GM13977 (cell line): ENCODE data around the gene PFN1.

Experiments used
- DNase-seq: peaks from one replicate; pipeline ENCODE4 v3.0.0; 2012; ENCODE audit warnings: low spot score
- in situ Hi-C: fragments of 300-500 bp; cut with MboI; formaldehyde crosslinking; loops from one replicate; pipeline ENCODE4 v1.12.0; 2022; ENCODE audit warnings: low sequenced_read_pairs, low pct_unique_long_range_greater_than_20kb, mixed read lengths, inconsistent platforms; ENCODE audit not compliant: unreplicated experiment
- TF ChIP-seq, protein P1 (sequence below): IDR thresholded peaks from 2 replicates; pipeline ENCODE4 v1.5.1; 2012; ENCODE audit warnings: mild to moderate bottlenecking, control low read depth; ENCODE audit not compliant: insufficient read depth; ENCODE audit errors: extremely low read depth, missing control alignments

PFN1 gene

DNA sequence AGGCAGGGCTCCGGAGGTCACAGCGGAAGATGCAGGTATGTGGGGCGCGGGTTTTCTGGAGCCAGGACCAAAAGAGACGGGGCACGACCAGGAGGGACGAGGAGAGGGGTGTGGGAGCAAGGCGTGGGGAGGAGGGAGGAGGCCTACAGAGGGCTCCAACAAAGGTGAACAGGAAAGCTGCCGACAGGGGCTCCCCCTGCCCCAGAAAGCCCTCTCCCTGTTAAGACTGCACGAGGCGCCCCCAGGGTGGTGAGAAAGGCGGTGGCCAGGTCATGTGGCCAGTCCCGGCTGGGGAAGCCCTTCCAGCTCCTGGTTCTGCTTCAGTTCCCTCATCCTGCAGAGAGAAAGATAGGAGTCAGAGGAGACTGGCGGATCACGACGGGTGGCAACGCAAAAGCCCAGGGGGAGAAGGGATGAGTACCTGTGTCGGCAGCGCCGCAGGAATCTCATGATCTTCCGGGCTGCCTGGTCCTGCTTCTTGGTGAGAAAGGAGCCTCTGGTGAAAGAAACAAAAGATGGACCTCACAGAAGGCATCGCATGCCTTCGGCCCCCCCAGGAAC is 20.2 kb upstream of the PFN1 start:
- in situ Hi-C loops = loop anchor here (10.0 kb wide), 1 partner anchor 96 kb away; no protein-coding TSS in a partner anchor
- peak; percentile 40 for DNase-seq
- TF ChIP-seq, protein P1, sequence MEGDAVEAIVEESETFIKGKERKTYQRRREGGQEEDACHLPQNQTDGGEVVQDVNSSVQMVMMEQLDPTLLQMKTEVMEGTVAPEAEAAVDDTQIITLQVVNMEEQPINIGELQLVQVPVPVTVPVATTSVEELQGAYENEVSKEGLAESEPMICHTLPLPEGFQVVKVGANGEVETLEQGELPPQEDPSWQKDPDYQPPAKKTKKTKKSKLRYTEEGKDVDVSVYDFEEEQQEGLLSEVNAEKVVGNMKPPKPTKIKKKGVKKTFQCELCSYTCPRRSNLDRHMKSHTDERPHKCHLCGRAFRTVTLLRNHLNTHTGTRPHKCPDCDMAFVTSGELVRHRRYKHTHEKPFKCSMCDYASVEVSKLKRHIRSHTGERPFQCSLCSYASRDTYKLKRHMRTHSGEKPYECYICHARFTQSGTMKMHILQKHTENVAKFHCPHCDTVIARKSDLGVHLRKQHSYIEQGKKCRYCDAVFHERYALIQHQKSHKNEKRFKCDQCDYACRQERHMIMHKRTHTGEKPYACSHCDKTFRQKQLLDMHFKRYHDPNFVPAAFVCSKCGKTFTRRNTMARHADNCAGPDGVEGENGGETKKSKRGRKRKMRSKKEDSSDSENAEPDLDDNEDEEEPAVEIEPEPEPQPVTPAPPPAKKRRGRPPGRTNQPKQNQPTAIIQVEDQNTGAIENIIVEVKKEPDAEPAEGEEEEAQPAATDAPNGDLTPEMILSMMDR = no peak

- in situ Hi-C loops = loop anchor here (10.0 kb wide), 1 partner anchor 97 kb away; no protein-coding TSS in a partner anchor
- DNase-seq = peak; percentile 97
- TF ChIP-seq, protein P1 = no peak
Observed at GRCh38 chr17:4967539-4968485, 19.5 kb upstream of the PFN1 start, which contains the start of gene SPAG7. SPAG7 (minus strand) TSS chr17:4967817; CDS start chr17:4967804, 13 bp downstream.

DNA sequence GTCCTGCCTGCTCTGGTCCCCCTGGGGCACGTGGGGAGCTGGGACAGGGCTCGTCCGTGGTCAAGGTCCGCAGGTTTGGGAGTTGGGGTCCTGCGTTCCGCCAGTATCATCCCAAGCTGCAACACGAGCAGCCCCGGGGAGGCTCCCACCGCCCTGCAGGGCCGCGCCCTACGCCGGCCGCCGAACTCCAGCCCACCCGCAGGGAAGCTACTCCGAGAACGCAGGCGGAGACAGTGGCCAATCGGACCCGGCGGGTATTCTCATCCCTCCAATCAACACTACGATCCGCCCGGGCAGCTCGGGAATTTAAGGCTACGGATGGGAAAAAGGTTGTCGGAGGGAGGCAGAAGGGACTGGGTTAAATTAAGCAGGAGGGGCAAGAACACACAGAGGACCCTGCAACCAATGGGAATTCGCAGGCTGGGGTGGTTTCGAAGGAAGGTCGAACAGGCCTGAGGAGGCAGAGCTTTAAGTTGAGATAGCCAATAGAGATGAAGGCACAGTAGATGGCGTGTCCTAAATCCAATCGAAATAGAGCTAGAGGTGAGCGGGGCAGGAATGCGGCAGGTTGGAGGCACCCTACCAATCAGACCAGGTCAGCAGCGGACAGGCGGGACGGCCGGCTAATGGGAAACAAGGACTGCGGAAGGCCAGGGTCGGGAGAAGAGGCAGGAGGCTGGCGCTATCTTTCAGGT is 18.7 kb upstream of the PFN1 start:
- peak; percentile 99 for DNase-seq
- in situ Hi-C loops = loop anchor here (10.0 kb wide), 1 partner anchor 98 kb away; no protein-coding TSS in a partner anchor
- TF ChIP-seq, protein P1 = no peak

DNA sequence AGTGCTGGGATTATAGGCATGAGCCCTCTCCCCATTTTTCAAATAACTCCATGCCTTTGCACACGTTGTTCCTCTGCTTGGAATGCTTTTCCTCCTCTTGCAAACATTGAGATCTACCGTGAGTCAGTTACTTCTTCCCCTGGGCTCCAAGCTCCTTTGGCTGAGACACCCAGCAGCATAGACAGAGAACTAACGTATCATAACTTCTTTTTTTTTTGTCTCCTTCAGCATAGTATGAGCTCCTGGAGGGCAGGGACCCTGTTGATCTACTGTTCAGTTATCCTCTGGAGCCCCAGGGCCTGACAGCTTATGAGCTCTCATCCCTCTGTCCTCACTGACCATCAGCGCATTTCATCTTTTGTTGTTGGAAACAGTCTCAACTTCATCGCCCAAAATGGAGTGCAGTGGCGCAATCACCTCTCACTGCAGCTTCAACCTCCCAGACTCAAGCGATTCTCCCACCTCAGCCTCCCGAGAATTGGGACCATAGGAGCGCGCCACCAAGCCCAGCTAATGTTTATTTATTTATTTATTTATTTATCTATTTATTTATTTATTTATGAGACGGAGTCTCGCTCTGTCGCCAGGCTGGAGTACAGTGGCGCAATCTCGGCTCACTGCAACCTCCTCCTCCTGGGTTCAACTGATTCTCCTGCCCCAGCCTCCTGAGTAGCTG is 17.1 kb upstream of the PFN1 start:
- in situ Hi-C loops = loop anchor here (10.0 kb wide), 1 partner anchor 99 kb away; no protein-coding TSS in a partner anchor
- TF ChIP-seq, protein P1 = no peak
- no peak for DNase-seq

- TF ChIP-seq, protein P1 = no peak
- in situ Hi-C loops = loop anchor here (10.0 kb wide), 1 partner anchor 104 kb away; no protein-coding TSS in a partner anchor
- DNase-seq = no peak
Observed at GRCh38 chr17:4960279-4960922, 12.1 kb upstream of the PFN1 start.
